ENCODE measurements around the gene DYNC1I1.

DYNC1I1 gene

DNA sequence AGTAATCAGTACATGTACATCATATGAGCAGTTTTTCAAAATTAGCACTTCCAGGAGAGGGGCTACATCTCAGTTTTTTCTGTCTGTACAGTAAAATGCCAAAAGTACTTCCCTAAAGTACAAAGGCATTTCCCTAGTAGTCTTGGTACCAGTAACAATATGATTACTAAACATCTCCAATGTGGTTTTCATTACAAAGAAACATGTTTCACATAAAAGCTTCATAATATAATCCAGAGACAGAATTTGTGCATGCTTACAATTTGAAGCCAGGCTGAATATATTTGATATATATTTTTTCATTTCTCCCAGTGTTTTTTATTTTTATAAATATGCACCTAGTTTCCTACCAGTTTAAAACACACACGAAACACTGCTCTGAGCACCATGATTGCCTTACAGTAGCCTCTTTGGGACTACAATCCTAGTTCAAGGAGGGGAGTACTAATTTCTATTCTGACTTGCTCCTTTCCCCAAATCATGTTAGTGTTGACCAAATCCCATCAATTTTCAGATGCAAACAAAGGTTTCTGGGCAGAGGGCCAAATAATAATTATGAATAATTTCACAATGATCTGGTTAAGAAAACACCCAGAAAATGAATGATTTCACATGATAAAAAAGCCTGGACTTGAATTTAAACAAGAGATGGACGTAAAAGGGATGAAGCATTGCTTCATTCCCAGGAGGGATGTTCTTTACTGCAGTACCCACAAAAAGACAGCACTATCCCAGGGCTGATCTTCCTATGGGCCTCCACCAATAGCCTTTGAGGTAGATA lies 348.3 kb downstream of the DYNC1I1 start:
- TF ChIP-seq, protein P1, sequence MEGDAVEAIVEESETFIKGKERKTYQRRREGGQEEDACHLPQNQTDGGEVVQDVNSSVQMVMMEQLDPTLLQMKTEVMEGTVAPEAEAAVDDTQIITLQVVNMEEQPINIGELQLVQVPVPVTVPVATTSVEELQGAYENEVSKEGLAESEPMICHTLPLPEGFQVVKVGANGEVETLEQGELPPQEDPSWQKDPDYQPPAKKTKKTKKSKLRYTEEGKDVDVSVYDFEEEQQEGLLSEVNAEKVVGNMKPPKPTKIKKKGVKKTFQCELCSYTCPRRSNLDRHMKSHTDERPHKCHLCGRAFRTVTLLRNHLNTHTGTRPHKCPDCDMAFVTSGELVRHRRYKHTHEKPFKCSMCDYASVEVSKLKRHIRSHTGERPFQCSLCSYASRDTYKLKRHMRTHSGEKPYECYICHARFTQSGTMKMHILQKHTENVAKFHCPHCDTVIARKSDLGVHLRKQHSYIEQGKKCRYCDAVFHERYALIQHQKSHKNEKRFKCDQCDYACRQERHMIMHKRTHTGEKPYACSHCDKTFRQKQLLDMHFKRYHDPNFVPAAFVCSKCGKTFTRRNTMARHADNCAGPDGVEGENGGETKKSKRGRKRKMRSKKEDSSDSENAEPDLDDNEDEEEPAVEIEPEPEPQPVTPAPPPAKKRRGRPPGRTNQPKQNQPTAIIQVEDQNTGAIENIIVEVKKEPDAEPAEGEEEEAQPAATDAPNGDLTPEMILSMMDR (IDR thresholded peaks at IDR 0.05; ENCODE audit: low read depth, low read length, missing control alignments): no peak
- in situ Hi-C loops (cut with HindIII; ENCODE audit: low pct_ligation_motif_present, low sequenced_read_pairs): no loop called here
- no peaks in the 10 kb centered on the region for H3K27me3 ChIP-seq (replicated peaks)
- no peak for DNase-seq
- H3K27ac ChIP-seq: no peak overlapping the region
- H3K36me3 ChIP-seq (replicated peaks): no peaks in the 10 kb centered on the region
- H3K4me3 ChIP-seq (ENCODE audit: low read depth, low read length): no peak overlapping the region

DNA sequence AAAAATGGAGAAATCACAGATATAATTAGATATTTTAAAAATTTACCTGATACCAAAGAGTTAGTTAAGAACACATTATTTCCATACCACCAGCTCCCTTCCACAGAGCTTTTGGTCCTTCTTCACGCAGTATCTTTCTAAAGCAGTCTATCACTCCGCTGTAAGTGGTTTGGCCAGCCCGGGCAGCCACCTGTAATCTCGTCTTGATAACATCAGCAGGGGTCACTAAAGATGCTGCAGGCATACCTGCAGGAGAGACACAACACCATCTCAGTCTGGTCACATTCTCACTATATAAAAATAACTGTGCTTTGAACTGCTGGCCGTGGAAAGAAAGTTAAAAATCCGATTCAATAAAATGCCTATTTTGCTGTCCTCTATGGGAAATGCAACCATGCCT lies 349.4 kb downstream of the DYNC1I1 start:
- DNase-seq: no peak
- no peak overlapping the region for H3K4me3 ChIP-seq (ENCODE audit: low read depth, low read length)
- H3K36me3 ChIP-seq (replicated peaks): no peaks in the 10 kb centered on the region
- H3K27me3 ChIP-seq (replicated peaks): no peaks in the 10 kb centered on the region
- no peak overlapping the region for H3K27ac ChIP-seq
- TF ChIP-seq, protein P1 (IDR thresholded peaks at IDR 0.05; ENCODE audit: low read depth, low read length, missing control alignments): no peak
- in situ Hi-C loops (cut with HindIII; ENCODE audit: low pct_ligation_motif_present, low sequenced_read_pairs): no loop called here

DNA sequence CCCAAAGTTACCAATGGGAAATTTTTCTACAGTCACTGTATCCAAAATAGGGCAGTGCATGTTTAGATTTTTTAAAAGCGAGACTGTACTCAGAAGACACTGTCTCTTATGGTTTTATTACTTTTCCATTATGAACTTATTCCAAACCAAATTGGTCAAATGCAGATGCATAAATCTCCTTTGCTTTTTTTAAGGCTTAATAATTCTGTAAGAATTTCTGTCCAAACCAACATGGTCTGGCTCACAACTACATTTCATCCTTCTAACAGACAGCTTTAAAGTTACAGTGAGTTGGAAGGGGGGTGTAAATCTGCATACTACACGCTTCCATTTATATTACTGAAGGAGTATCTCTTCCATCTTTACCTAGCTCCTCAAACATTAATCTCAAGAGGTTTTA lies 350.4 kb downstream of the DYNC1I1 start:
- Histone ChIP-seq H3K4me3 (ENCODE audit: low read depth, low read length) (no peak overlapping the region), H3K36me3 (replicated peaks) (no peaks in the 10 kb centered on the region), H3K27ac (no peak overlapping the region), H3K27me3 (replicated peaks) (no peaks in the 10 kb centered on the region)
- in situ Hi-C loops (cut with HindIII; ENCODE audit: low pct_ligation_motif_present, low sequenced_read_pairs): no loop called here
- TF ChIP-seq, protein P1 (IDR thresholded peaks at IDR 0.05; ENCODE audit: low read depth, low read length, missing control alignments): no peak
- DNase-seq: no peak

DNA sequence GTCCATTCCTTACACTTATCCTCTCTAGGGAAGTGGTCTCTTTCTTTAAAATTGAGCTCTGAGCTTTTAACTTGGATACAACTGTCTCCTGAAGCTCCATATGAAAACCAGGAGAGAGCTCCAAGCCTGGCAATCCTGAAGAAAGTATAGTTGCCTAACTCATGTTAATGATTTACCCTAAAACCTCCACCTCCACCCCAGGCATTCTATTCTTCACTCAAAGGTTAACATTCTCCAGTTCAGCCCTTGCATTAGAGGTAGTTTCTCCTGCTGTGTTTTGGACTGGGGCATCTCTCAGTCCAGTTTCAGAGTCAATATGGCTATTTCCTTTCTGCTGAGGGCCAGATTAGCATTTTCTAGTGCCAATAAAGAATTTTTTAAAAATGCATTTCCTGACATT lies 354.0 kb downstream of the DYNC1I1 start:
- Histone ChIP-seq H3K4me3 (ENCODE audit: low read depth, low read length) (no peak overlapping the region), H3K27ac (no peak overlapping the region), H3K36me3 (replicated peaks) (no peaks in the 10 kb centered on the region), H3K27me3 (replicated peaks) (no peaks in the 10 kb centered on the region)
- in situ Hi-C loops (cut with HindIII; ENCODE audit: low pct_ligation_motif_present, low sequenced_read_pairs): no loop called here
- TF ChIP-seq, protein P1 (IDR thresholded peaks at IDR 0.05; ENCODE audit: low read depth, low read length, missing control alignments): no peak
- DNase-seq: no peak

DNA sequence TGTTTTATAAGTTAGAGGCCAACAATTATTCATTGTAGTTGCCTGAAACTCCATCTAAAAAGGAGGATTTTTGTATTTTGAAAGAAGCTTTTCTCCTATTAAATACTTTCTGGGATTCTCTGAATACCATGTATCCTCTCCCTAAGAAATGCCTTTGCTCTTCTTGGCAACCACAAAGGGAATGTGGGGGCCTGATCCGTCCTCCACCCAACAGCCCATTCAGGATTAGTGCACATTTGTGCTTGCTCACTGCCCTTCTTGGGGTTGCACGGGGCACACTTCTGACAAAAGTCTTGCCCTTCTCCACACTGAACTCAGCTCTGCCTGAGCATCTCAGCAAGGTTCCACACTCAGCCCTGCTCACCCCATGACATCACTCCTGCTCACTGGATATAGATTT lies 355.4 kb downstream of the DYNC1I1 start:
- TF ChIP-seq, protein P1 (IDR thresholded peaks at IDR 0.05; ENCODE audit: low read depth, low read length, missing control alignments): no peak
- H3K27ac ChIP-seq: no peak overlapping the region
- H3K36me3 ChIP-seq (replicated peaks): no peaks in the 10 kb centered on the region
- no peak for DNase-seq
- no peaks in the 10 kb centered on the region for H3K27me3 ChIP-seq (replicated peaks)
- in situ Hi-C loops (cut with HindIII; ENCODE audit: low pct_ligation_motif_present, low sequenced_read_pairs): no loop called here
- H3K4me3 ChIP-seq (ENCODE audit: low read depth, low read length): no peak overlapping the region

DNA sequence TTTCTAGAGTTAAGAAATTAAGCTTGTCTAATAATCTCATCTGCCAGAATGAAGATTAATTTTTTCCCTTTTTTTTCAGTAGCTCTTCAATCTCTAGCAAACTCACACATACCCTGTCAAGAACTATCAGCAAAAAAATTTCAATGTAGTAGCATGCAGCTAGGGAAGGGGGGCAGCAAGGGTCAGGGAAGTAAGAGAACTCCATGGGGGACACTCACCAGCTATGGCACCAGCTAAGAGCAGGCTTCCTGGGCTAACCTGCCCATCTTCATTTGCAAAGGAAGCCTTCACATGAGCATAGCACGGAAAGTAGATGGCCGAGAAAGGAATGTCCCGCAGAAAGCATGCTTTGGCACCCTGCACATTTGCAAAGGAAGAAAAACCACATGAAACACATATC lies 359.2 kb downstream of the DYNC1I1 start:
- TF ChIP-seq, protein P1 (IDR thresholded peaks at IDR 0.05; ENCODE audit: low read depth, low read length, missing control alignments): no peak
- Histone ChIP-seq H3K36me3 (replicated peaks) (no peaks in the 10 kb centered on the region), H3K27me3 (replicated peaks) (no peaks in the 10 kb centered on the region), H3K27ac (no peak overlapping the region), H3K4me3 (ENCODE audit: low read depth, low read length) (no peak overlapping the region)
- no peak for DNase-seq
- in situ Hi-C loops (cut with HindIII; ENCODE audit: low pct_ligation_motif_present, low sequenced_read_pairs): no loop called here
